Stimulated activated CD4-positive, alpha-beta T cell treated with anti-CD3 and anti-CD28 coated beads, Interleukin-12 subunit alpha, Interleukin-12 subunit beta, amount 100 ng/mL, for 24 hours (primary cell): Measurements from ENCODE around the gene FHDC1.
A peak's percentile ranks its signal among the peaks of the same experiment; 100 is the strongest.
"Not testable (repeated sequence)": the region's sequence is repeated elsewhere in the genome, so short reads cannot be mapped to it uniquely, and the experiment has no call there.

Source experiments
- DNase-seq, 2 experiments: peaks; one replicate each; pipeline ENCODE4 v3.0.0-alpha.2; 2020; ENCODE audit warnings: low read depth in 2 of 2

Gene FHDC1

GRCh38 chr4:152935631-152936445 lies at the start of gene FHDC1:
TSS of gene FHDC1 (plus strand) at chr4:152936323. CDS start at chr4:152943058, 6,735 bp downstream.
- DNase-seq = peak in 1 of 2 experiments; percentile 7

- DNase-seq = no peak
Observed at GRCh38 chr4:152887981-152888380, 48.1 kb upstream of the FHDC1 start.

- DNase-seq = no peak
Observed at GRCh38 chr4:152892974-152893373, 43.1 kb upstream of the FHDC1 start.

- no peak for DNase-seq
Observed at GRCh38 chr4:152894673-152895072, 41.5 kb upstream of the FHDC1 start.

- DNase-seq = no peak
Observed at GRCh38 chr4:152896811-152897210, 39.3 kb upstream of the FHDC1 start.

- DNase-seq = not testable (repeated sequence)
Observed at GRCh38 chr4:152898133-152898532, 38.0 kb upstream of the FHDC1 start.

GRCh38 chr4:152898606-152899005 lies 37.5 kb upstream of the FHDC1 start:
- no peak for DNase-seq

- DNase-seq = no peak
Observed at GRCh38 chr4:152900395-152900794, 35.7 kb upstream of the FHDC1 start.

- DNase-seq = no peak
Observed at GRCh38 chr4:152901205-152901604, 34.9 kb upstream of the FHDC1 start.

GRCh38 chr4:152903658-152904057 lies 32.5 kb upstream of the FHDC1 start:
- DNase-seq = no peak

GRCh38 chr4:152909901-152910300 lies 26.2 kb upstream of the FHDC1 start:
- no peak for DNase-seq

- DNase-seq = no peak
Observed at GRCh38 chr4:152910521-152910920, 25.6 kb upstream of the FHDC1 start.

- DNase-seq = no peak
Observed at GRCh38 chr4:152917543-152918395, 18.4 kb upstream of the FHDC1 start.

GRCh38 chr4:152919826-152920225 lies 16.3 kb upstream of the FHDC1 start:
- DNase-seq = no peak

GRCh38 chr4:152920768-152921167 lies 15.4 kb upstream of the FHDC1 start:
- DNase-seq = no peak

- no peak for DNase-seq
Observed at GRCh38 chr4:152921284-152921683, 14.8 kb upstream of the FHDC1 start.

- no peak for DNase-seq
Observed at GRCh38 chr4:152925851-152926250, 10.3 kb upstream of the FHDC1 start.

- DNase-seq = no peak
Observed at GRCh38 chr4:152926959-152927358, 9.2 kb upstream of the FHDC1 start.

- DNase-seq = no peak
Observed at GRCh38 chr4:152927737-152928136, 8.4 kb upstream of the FHDC1 start.

GRCh38 chr4:152928286-152928685 lies 7.8 kb upstream of the FHDC1 start:
- DNase-seq = no peak

GRCh38 chr4:152929888-152930287 lies 6.2 kb upstream of the FHDC1 start:
- DNase-seq = no peak

- DNase-seq = peak in 1 of 2 experiments; percentile 16
Observed at GRCh38 chr4:152935143-152935542, 980 bp upstream of the FHDC1 start.
